Stomach (tissue), 9 donors: ENCODE results near the gene LCE4A. TPM values are rescaled to one million over a fixed set of nuclear protein-coding genes. Genes with fewer than 3 reads are reported as not detected.

Source experiments
- DNase-seq, 2 donors: peaks; one replicate each; pipeline versions ENCODE4 v3.0.0 to v3.0.0-alpha.2; 2013 to 2019
- H3K27ac ChIP-seq, 5 donors: fragments of 200-600 bp in 4 of 5; sonication (generic) in 4 of 5; one replicate each; pipeline ENCODE4 v1.5.1; 2013 to 2019; ENCODE audit warnings: mild to moderate bottlenecking in 1 of 5, moderate library complexity in 1 of 5
- H3K27me3 ChIP-seq, 3 donors: fragments of 200-600 bp; sonication (generic); one replicate each; pipeline ENCODE4 v1.5.1; 2017 to 2019; ENCODE audit warnings: mixed run types in 1 of 3
- H3K36me3 ChIP-seq, 4 donors: fragments of 200-600 bp; sonication (generic); 1 replicate in 3 of 4; 2 replicates in 1 of 4; pipeline ENCODE4 v1.5.1; 2016 to 2019
- H3K4me1 ChIP-seq, 4 donors: fragments of 200-600 bp; sonication (generic); one replicate each; pipeline ENCODE4 v1.5.1; 2016 to 2019
- H3K4me3 ChIP-seq, 4 donors: fragments of 200-600 bp; sonication (generic) in 3 of 4; one replicate each; pipeline ENCODE4 v1.5.1; 2016 to 2019; ENCODE audit warnings: mild to moderate bottlenecking in 1 of 4
- H3K9me3 ChIP-seq, 4 donors: fragments of 200-600 bp; sonication (generic); one replicate each; pipeline ENCODE4 v1.5.1; 2016 to 2019
- EP300 ChIP-seq: sonication (generic); formaldehyde crosslinking; IDR thresholded peaks from one replicate; pipeline ENCODE4 v1.6.1; 2017; ENCODE audit warnings: antibody characterized with exemption
- POLR2A ChIP-seq, 4 donors: fragments of 450-650 bp; IDR thresholded peaks; one replicate each; pipeline ENCODE4 v1.6.1; 2016; ENCODE audit warnings: antibody characterized with exemption in 4 of 4, control low read depth in 2 of 4, mild to moderate bottlenecking in 1 of 4, moderate library complexity in 1 of 4
- POLR2AphosphoS5 ChIP-seq, 3 donors: sonication (generic); formaldehyde crosslinking; IDR thresholded peaks; one replicate each; pipeline ENCODE4 v1.6.1; 2016; ENCODE audit warnings: antibody characterized with exemption in 3 of 3
- WGBS, 5 donors: extraction: QIAGEN DNeasy Blood & Tissue Kit in 3 of 5; methylation state at CpG; one replicate each; pipeline versions ENCODE4 v1.1.5 to v1.1.7; 2013 to 2018; 5-methylcytosine and 5-hydroxymethylcytosine counted together
- intact Hi-C: fragments of 100-400 bp; cut with DNase I; formaldehyde crosslinking; loops from one replicate; pipeline ENCODE4 v1.15.1; 2023; ENCODE audit warnings: low total_unique reads
- polyA plus RNA-seq, 3 donors: library from polyadenylated mRNA; stranded (reverse); fragments of 200-250 nt; gene quantifications; one replicate each; pipeline ENCODE4 v1.2.3, GENCODE V29; 2013
- total RNA-seq, 5 donors: library from RNA; depleted of rRNA; stranded (reverse); fragments of >200 nt; gene quantifications; one replicate each; pipeline versions ENCODE4 v1.1.0 to v1.2.3, GENCODE V29; 2014 to 2016
- TF ChIP-seq, protein P1 (sequence below), 7 experiments: fragments of 450-650 bp in 4 of 7; fragments of 200-600 bp in 3 of 7; sonication (generic) in 3 of 7; IDR thresholded peaks; one replicate each; pipeline ENCODE4 v1.5.1; 2016 to 2019; ENCODE audit warnings: antibody characterized with exemption in 7 of 7, control low read depth in 2 of 7, mild to moderate bottlenecking in 1 of 7
- donor health status: healthy with polysubstance abuse.
- donor health status: Bipolar disorder and iron deficiency.
- donor health status: healthy.

LCE4A gene
- total and polyA plus RNA-seq, 8 donors = not detected

DNA sequence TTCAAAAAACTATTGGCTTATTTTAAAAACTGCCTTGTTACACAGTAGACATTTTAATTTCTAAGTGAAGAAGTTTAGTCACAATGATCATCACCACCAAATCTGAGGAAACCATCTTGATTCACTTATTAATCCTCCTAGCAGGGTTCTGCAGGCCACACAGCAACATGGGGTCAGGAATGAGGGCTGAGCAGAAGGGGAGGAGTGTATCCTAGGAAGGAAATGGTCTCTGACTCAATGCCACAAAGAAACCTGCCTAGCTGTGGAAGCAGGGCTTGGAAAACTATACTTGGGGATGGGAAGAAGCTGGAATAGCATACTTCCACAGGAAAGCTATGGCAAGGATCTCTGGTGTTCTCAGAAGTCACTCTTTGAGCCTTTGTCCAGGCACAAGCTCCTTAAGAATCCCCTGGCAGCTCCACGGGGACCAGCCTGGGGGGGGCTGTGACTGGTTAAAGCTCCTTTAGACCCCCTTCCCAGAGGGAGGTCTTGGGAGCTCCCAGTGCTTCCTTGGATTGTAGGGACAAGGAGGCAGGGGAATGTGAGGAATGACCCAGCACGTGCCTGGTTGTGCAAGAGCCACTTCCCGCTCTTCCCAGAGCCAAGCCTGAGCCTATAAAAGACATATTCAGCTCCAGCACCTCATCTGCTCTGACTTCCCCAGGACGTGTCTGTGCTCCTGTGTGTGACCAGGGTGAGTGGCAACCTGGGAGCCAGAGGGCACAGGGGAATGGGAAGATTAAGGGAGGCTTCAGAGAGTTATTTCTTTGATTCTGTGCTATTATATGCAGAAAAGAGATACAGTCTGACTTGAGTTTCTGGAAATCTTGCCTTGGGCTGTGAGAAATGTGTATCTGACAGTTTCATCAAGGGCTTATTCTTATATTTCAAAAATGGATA lies 10.0 kb upstream of the LCE4A start, which contains the start of gene LCE2A:
TSS of gene LCE2A (plus strand) at position 645 of the 900 bp plus-strand sequence. CDS start 557 bp downstream, outside the sequence.
- Histone ChIP-seq H3K9me3 (peaks cover 0 to 3% (median 0%) of the 10 kb centered on the region in 4 donors), H3K36me3 (no peaks in the 10 kb centered on the region), H3K27ac (no peak within 1 kb of the TSS), H3K27me3 (no peaks in the 10 kb centered on the region), H3K4me3 (no peak within 1 kb of the TSS), H3K4me1 (no peaks in the 10 kb centered on the region)
- intact Hi-C loops = no loop called here
- no peak for DNase-seq
- TF ChIP-seq POLR2A (IDR thresholded peaks at IDR 0.05) (no peak), POLR2AphosphoS5 (IDR thresholded peaks at IDR 0.05) (no peak)
- TF ChIP-seq, protein P1, sequence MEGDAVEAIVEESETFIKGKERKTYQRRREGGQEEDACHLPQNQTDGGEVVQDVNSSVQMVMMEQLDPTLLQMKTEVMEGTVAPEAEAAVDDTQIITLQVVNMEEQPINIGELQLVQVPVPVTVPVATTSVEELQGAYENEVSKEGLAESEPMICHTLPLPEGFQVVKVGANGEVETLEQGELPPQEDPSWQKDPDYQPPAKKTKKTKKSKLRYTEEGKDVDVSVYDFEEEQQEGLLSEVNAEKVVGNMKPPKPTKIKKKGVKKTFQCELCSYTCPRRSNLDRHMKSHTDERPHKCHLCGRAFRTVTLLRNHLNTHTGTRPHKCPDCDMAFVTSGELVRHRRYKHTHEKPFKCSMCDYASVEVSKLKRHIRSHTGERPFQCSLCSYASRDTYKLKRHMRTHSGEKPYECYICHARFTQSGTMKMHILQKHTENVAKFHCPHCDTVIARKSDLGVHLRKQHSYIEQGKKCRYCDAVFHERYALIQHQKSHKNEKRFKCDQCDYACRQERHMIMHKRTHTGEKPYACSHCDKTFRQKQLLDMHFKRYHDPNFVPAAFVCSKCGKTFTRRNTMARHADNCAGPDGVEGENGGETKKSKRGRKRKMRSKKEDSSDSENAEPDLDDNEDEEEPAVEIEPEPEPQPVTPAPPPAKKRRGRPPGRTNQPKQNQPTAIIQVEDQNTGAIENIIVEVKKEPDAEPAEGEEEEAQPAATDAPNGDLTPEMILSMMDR (IDR thresholded peaks at IDR 0.05) = no peak
- WGBS, 5 donors = 40 to 61% (median 50%) methylated on average over 4 of the region's 4 CpGs

GRCh38 chr1:152699746-152700145 lies 8.2 kb upstream of the LCE4A start:
- no peak overlapping the region for H3K27ac ChIP-seq
- no peaks in the 10 kb centered on the region for H3K27me3 ChIP-seq
- TF ChIP-seq EP300 (no peak), POLR2A (IDR thresholded peaks at IDR 0.05) (no peak), POLR2AphosphoS5 (IDR thresholded peaks at IDR 0.05) (no peak)
- TF ChIP-seq, protein P1 (IDR thresholded peaks at IDR 0.05) = no peak
- WGBS, 5 donors = 80 to 87% (median 85%) methylated on average over 4 of the region's 4 CpGs
- no peak overlapping the region for H3K4me3 ChIP-seq
- no peaks in the 10 kb centered on the region for H3K4me1 ChIP-seq
- no peaks in the 10 kb centered on the region for H3K36me3 ChIP-seq
- intact Hi-C loops = no loop called here
- peaks cover 0 to 4% (median 0%) of the 10 kb centered on the region in 4 donors for H3K9me3 ChIP-seq
- no peak for DNase-seq

GRCh38 chr1:152718238-152718637 lies 10.3 kb downstream of the LCE4A start:
- TF ChIP-seq, protein P1 (IDR thresholded peaks at IDR 0.05) = no peak
- TF ChIP-seq POLR2A (IDR thresholded peaks at IDR 0.05) (no peak), EP300 (no peak), POLR2AphosphoS5 (IDR thresholded peaks at IDR 0.05) (no peak)
- H3K27ac ChIP-seq = no peak overlapping the region
- no peak for DNase-seq
- peaks cover 0 to 10% (median 0%) of the 10 kb centered on the region in 3 donors for H3K27me3 ChIP-seq
- intact Hi-C loops = no loop called here
- H3K4me1 ChIP-seq = no peaks in the 10 kb centered on the region
- no peaks in the 10 kb centered on the region for H3K36me3 ChIP-seq
- no peak overlapping the region for H3K4me3 ChIP-seq
- H3K9me3 ChIP-seq = peaks cover 0 to 13% (median 8%) of the 10 kb centered on the region in 4 donors

- H3K27me3 ChIP-seq = peaks cover 0 to 5% (median 0%) of the 10 kb centered on the region in 3 donors
- H3K9me3 ChIP-seq = no peaks in the 10 kb centered on the region
- H3K4me1 ChIP-seq = no peaks in the 10 kb centered on the region
- no peak overlapping the region for H3K4me3 ChIP-seq
- H3K36me3 ChIP-seq = no peaks in the 10 kb centered on the region
- TF ChIP-seq POLR2A (IDR thresholded peaks at IDR 0.05) (no peak), POLR2AphosphoS5 (IDR thresholded peaks at IDR 0.05) (no peak), EP300 (no peak)
- TF ChIP-seq, protein P1 (IDR thresholded peaks at IDR 0.05) = no peak
- no peak for DNase-seq
- intact Hi-C loops = no loop called here
- H3K27ac ChIP-seq = no peak overlapping the region
These were observed 17.3 kb downstream of the LCE4A start for GRCh38 chr1:152725261-152725660.
